ENCODE data around the gene ERCC8. TPM values are rescaled to one million over a fixed set of nuclear protein-coding genes. Genes with fewer than 3 reads are reported as not detected.
A peak's percentile ranks its signal among the peaks of the same experiment; 100 is the strongest.

Gene ERCC8
- total and polyA plus RNA-seq, 4 donors: 21.0 to 30.4 (median 25.0) TPM

DNA sequence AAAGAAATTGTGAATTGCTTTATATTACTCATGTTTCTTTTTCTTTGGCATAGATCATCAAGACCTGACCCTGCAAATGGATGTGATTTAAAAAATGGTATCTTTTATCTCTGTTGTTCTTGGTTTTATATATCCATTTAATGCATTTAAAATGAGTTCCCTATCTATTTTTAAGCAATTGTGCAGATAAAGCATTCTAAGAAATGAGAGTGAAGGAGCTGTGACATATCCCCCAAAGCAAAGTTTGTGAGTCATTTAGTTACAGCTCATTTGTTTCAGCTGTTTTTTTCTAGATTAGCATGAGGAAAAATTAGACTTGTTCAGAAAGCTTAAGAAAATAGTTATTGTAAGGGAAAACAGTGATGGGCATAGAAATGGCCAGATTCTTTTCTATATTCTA is 93.2 kb downstream of the ERCC8 start:
- Histone ChIP-seq H3K9me3 (ENCODE audit: control insufficient read depth, insufficient read depth, low read length) (no peaks in the 10 kb centered on the region), H3K27ac (ENCODE audit: low read depth, low read length) (no peak overlapping the region), H3K27me3 (ENCODE audit: control insufficient read depth, insufficient read depth, low read length) (no peaks in the 10 kb centered on the region), H3K4me3 (ENCODE audit: low read depth, low read length) (no peak overlapping the region), H3K4me1 (ENCODE audit: control insufficient read depth, insufficient read depth, low read length) (no peaks in the 10 kb centered on the region), H3K36me3 (ENCODE audit: control insufficient read depth, insufficient read depth, low read length) (no peaks in the 10 kb centered on the region)
- peak in 1 of 6 donors; percentile 63 for DNase-seq (ENCODE audit: low read depth in 4 of 6, low spot score in 6 of 6)

DNA sequence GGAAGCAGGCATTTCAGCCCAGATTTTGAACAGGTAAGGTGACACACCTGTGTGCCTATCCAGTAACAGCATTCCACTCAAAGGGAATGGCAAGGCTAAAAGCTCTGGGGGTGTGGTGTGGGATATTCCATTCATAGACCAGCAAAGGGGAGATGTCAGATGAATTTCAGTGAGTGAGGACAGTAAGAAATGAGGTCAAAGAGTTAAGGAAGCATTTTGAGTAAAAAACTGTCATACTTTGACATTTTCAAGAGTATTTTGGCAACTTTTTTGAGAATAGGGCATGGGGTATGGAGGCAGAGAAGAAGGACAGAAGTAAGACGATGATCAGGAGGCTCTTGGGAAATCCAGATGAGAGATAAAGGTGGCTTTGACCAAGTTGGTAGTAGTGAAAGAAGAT is 98.6 kb downstream of the ERCC8 start:
- DNase-seq (ENCODE audit: low read depth in 4 of 6, low spot score in 6 of 6): no peak
- no peaks in the 10 kb centered on the region for H3K9me3 ChIP-seq (ENCODE audit: control insufficient read depth, insufficient read depth, low read length)
- H3K4me3 ChIP-seq (ENCODE audit: low read depth, low read length): no peak overlapping the region
- H3K36me3 ChIP-seq (ENCODE audit: control insufficient read depth, insufficient read depth, low read length): no peaks in the 10 kb centered on the region
- peaks cover 22% of the 10 kb centered on the region for H3K27me3 ChIP-seq (ENCODE audit: control insufficient read depth, insufficient read depth, low read length)
- 100% methylated on average over 1 of the region's 1 CpG for WGBS (ENCODE audit: insufficient coverage)
- no peak overlapping the region for H3K27ac ChIP-seq (ENCODE audit: low read depth, low read length)
- peaks cover 10% of the 10 kb centered on the region for H3K4me1 ChIP-seq (ENCODE audit: control insufficient read depth, insufficient read depth, low read length)

DNA sequence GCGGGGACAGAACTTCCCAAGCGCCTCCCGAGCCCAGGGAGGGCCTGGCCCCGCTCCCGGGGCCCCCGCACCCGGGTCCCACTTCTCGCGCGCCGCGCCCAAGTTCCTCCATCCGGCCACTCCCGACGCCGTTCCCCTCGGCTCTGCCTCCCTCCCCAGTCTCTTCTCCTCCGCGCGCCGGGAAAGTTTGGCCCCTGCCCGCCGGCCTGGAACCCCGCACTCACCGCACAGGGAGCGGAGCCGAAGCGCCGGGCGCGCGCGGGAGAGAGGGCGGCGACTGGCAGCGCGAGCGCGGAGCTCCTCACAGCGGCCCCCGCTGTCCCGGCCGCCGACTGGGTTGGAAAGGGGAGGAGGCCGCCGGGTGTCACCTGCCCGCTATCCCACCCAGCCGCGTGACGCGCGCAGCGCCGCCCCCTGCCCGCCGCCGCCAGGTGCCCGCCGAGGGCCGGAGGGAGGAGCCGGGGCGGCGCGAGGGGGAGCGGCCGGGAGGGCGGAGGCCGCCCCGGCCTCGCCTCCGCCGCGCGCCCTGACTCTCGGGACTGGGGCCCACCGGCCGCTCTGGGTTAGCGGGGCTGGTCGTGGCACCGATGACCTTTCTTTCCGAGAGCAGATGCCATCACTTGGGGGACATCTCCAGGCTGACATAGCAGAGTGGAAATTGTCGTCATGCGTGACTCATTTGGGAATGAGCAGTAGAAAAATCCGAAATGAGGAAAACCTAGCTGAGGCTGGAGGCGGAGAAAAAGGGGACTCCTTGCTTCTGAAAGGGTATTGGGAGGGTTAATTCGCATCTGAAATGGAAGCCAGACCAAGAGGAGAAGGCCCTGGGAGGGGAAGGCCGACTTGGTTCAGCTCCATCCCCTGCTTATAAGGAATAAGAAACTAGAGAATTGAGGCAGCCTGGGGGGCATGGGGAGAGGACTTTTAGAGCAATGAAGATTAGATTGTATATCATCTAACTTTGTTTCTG is 100.6 kb downstream of the ERCC8 start, which contains the start of gene ELOVL7:
ELOVL7 (minus strand) TSS at position 334 of the 970 bp plus-strand sequence. CDS start 56,872 bp downstream, outside the sequence.
- peak in 4 of 6 donors; percentile 15 to 82 (median 52) for DNase-seq (ENCODE audit: low read depth in 4 of 6, low spot score in 6 of 6)
- under 1% methylated on average over 87 of the region's 87 CpGs for WGBS (ENCODE audit: insufficient coverage)
- no peaks in the 10 kb centered on the region for H3K9me3 ChIP-seq (ENCODE audit: control insufficient read depth, insufficient read depth, low read length)
- peaks cover 22% of the 10 kb centered on the region for H3K27me3 ChIP-seq (ENCODE audit: control insufficient read depth, insufficient read depth, low read length)
- H3K4me1 ChIP-seq (ENCODE audit: control insufficient read depth, insufficient read depth, low read length): peaks cover 10% of the 10 kb centered on the region
- no peaks in the 10 kb centered on the region for H3K36me3 ChIP-seq (ENCODE audit: control insufficient read depth, insufficient read depth, low read length)
- no peak within 1 kb of the TSS for H3K27ac ChIP-seq (ENCODE audit: low read depth, low read length)
- H3K4me3 ChIP-seq (ENCODE audit: low read depth, low read length): peak within 1 kb of the TSS; percentile 50

DNA sequence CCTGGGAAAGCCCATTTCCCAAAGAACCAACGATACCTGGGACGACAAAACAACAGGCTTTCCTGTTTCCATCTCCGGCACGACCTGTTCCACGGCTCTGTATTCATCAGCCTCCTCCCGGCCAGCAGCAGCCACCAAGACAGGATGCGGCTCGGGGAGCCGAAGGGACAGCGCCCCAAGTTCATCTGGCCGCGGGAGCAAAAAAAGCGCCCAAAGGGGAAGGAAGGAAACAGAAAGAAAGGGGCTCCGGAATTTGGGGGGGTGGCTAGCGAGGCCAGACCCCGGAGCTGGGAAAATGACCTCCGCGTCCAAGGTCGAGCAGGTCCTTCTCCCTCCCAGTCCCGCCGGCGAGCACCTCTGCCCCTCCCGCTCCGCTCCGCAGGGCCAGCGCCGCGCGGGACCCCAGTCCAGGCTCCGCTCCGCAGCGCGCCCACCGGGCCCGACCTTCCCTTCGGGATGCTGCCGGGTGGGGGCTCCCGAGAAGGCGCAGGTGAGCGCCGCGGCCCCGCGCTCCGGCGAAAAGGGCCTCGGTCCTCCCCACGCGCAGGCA is 101.4 kb downstream of the ERCC8 start:
- peaks cover 10% of the 10 kb centered on the region for H3K4me1 ChIP-seq (ENCODE audit: control insufficient read depth, insufficient read depth, low read length)
- no peaks in the 10 kb centered on the region for H3K36me3 ChIP-seq (ENCODE audit: control insufficient read depth, insufficient read depth, low read length)
- no peak overlapping the region for H3K27ac ChIP-seq (ENCODE audit: low read depth, low read length)
- H3K4me3 ChIP-seq (ENCODE audit: low read depth, low read length): peak overlapping the region; percentile 50
- DNase-seq (ENCODE audit: low read depth in 4 of 6, low spot score in 6 of 6): no peak
- 0% methylated on average over 49 of the region's 49 CpGs for WGBS (ENCODE audit: insufficient coverage)
- H3K9me3 ChIP-seq (ENCODE audit: control insufficient read depth, insufficient read depth, low read length): no peaks in the 10 kb centered on the region
- H3K27me3 ChIP-seq (ENCODE audit: control insufficient read depth, insufficient read depth, low read length): peaks cover 22% of the 10 kb centered on the region

DNA sequence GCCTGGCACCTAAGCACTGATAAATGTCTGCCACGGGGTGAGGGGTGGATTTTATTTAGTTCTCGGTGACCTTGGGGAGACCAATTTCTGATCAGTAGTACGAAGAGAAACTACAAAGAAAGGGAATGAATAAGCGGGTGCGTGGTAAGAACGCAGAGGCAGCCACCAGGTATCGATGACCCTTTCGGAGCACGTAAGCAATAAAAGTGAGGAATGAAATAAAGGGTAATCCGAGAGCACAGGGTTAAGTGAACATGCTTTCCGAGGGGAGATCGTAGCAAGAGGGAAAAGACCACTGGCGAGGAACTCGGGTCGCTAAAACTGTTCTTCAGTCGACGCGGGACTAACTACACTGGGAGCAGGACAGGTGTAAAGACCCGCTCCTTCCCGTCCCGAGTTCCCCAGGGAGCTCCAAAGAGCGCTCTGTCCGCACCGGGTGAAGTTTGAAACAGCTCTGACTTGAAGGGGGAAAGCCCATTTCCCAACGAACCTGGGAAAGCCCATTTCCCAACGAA is 101.9 kb downstream of the ERCC8 start:
- Histone ChIP-seq H3K4me3 (ENCODE audit: low read depth, low read length) (peak overlapping the region; percentile 50), H3K4me1 (ENCODE audit: control insufficient read depth, insufficient read depth, low read length) (peaks cover 10% of the 10 kb centered on the region), H3K9me3 (ENCODE audit: control insufficient read depth, insufficient read depth, low read length) (no peaks in the 10 kb centered on the region), H3K27me3 (ENCODE audit: control insufficient read depth, insufficient read depth, low read length) (peaks cover 22% of the 10 kb centered on the region), H3K27ac (ENCODE audit: low read depth, low read length) (no peak overlapping the region), H3K36me3 (ENCODE audit: control insufficient read depth, insufficient read depth, low read length) (no peaks in the 10 kb centered on the region)
- DNase-seq (ENCODE audit: low read depth in 4 of 6, low spot score in 6 of 6): peak in 2 of 6 donors; percentile 27 to 42
- 3% methylated on average over 26 of the region's 26 CpGs for WGBS (ENCODE audit: insufficient coverage)

DNA sequence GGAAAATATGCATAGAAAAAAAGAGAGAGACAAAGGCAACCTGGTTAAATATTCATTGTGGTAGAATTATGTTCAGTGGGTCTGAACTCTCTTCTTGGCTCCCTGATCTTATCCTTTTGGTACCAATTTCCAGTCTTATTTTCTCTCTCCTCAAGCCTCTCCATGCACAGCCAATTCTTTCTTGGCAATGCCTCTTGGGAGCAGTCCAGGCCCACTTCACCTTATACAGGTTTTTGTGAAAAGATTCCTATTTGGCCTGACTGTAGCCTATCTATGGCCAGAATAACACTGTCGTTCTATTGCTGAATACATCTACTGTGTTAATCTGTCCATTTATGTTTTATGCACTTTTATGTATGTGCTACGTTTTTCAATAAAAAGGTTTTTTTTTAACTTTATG is 103.5 kb downstream of the ERCC8 start:
- H3K4me3 ChIP-seq (ENCODE audit: low read depth, low read length): no peak overlapping the region
- H3K9me3 ChIP-seq (ENCODE audit: control insufficient read depth, insufficient read depth, low read length): no peaks in the 10 kb centered on the region
- no CpG with 5 or more reads among the region's 2 CpGs for WGBS (ENCODE audit: insufficient coverage)
- no peaks in the 10 kb centered on the region for H3K36me3 ChIP-seq (ENCODE audit: control insufficient read depth, insufficient read depth, low read length)
- H3K4me1 ChIP-seq (ENCODE audit: control insufficient read depth, insufficient read depth, low read length): peaks cover 10% of the 10 kb centered on the region
- H3K27ac ChIP-seq (ENCODE audit: low read depth, low read length): no peak overlapping the region
- no peak for DNase-seq (ENCODE audit: low read depth in 4 of 6, low spot score in 6 of 6)
- H3K27me3 ChIP-seq (ENCODE audit: control insufficient read depth, insufficient read depth, low read length): peaks cover 22% of the 10 kb centered on the region

DNA sequence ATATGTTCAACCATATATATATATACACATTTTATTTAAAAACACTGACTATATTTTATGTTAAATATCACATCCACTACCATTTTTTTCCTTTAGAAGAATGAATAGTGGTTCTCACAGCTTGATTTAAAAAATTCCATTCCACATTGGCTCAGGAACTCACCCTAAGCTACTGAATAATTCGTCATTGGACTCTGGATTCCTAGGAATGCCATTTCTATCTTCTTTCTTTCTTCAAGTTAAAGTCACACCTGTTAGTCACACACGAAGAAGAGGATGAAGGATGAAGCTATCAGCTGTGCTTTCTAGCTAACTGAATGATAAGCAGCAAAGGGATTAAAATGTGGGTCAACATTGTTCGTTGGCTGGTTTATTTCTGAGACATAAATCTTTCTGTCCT is 108.7 kb downstream of the ERCC8 start:
- WGBS (ENCODE audit: insufficient coverage): 50% methylated on average over 2 of the region's 3 CpGs
- H3K27ac ChIP-seq (ENCODE audit: low read depth, low read length): no peak overlapping the region
- no peaks in the 10 kb centered on the region for H3K4me1 ChIP-seq (ENCODE audit: control insufficient read depth, insufficient read depth, low read length)
- no peak overlapping the region for H3K4me3 ChIP-seq (ENCODE audit: low read depth, low read length)
- no peak for DNase-seq (ENCODE audit: low read depth in 4 of 6, low spot score in 6 of 6)
- H3K9me3 ChIP-seq (ENCODE audit: control insufficient read depth, insufficient read depth, low read length): no peaks in the 10 kb centered on the region
- no peaks in the 10 kb centered on the region for H3K27me3 ChIP-seq (ENCODE audit: control insufficient read depth, insufficient read depth, low read length)
- no peaks in the 10 kb centered on the region for H3K36me3 ChIP-seq (ENCODE audit: control insufficient read depth, insufficient read depth, low read length)

DNA sequence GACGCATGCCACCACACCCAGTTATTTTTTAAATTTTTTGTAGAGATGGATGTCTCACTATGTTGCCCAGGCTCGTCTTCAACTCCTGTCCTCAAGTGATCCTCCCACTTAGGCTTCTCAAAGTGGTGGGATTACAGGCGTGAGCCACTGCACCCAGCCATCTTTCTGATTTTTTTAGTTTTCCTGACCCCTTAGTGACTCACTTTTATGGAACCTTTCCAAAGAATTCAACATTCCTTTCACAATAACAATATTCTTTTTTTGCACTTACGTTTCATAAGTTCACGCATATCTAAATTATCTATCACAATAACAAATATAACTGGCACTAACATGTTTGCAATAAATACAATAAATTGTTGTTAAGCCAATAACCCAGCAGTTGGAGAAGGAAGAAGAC is 109.3 kb downstream of the ERCC8 start:
- H3K4me1 ChIP-seq (ENCODE audit: control insufficient read depth, insufficient read depth, low read length): no peaks in the 10 kb centered on the region
- no peak for DNase-seq (ENCODE audit: low read depth in 4 of 6, low spot score in 6 of 6)
- no peaks in the 10 kb centered on the region for H3K9me3 ChIP-seq (ENCODE audit: control insufficient read depth, insufficient read depth, low read length)
- WGBS (ENCODE audit: insufficient coverage): 100% methylated on average over 2 of the region's 5 CpGs
- H3K27me3 ChIP-seq (ENCODE audit: control insufficient read depth, insufficient read depth, low read length): no peaks in the 10 kb centered on the region
- H3K4me3 ChIP-seq (ENCODE audit: low read depth, low read length): no peak overlapping the region
- H3K36me3 ChIP-seq (ENCODE audit: control insufficient read depth, insufficient read depth, low read length): no peaks in the 10 kb centered on the region
- no peak overlapping the region for H3K27ac ChIP-seq (ENCODE audit: low read depth, low read length)

DNA sequence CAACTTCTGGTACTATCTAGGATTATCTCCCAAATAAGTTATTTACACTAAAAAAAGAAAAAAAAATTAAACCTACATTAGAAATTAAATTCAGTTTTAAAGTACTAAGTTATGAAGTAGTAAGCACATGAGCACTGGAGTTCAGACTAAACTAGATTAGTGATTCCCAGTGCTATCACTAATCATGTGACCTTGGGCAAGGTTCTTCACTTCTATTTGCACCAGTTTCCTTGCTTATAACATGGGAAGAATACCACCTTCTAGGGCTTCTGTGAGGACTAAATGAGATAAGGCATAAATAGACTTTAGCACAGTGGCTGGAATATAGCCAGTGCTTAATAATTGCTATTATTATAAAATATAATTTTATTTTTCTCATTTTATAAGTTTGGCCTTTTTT is 111.3 kb downstream of the ERCC8 start:
- Histone ChIP-seq H3K27me3 (ENCODE audit: control insufficient read depth, insufficient read depth, low read length) (no peaks in the 10 kb centered on the region), H3K36me3 (ENCODE audit: control insufficient read depth, insufficient read depth, low read length) (no peaks in the 10 kb centered on the region), H3K4me3 (ENCODE audit: low read depth, low read length) (no peak overlapping the region), H3K27ac (ENCODE audit: low read depth, low read length) (no peak overlapping the region), H3K9me3 (ENCODE audit: control insufficient read depth, insufficient read depth, low read length) (no peaks in the 10 kb centered on the region), H3K4me1 (ENCODE audit: control insufficient read depth, insufficient read depth, low read length) (no peaks in the 10 kb centered on the region)
- no peak for DNase-seq (ENCODE audit: low read depth in 4 of 6, low spot score in 6 of 6)

Data from spinal cord (tissue), 10 donors.